ENCODE results near the gene DUSP22. TPM values are rescaled to one million over a fixed set of nuclear protein-coding genes. Genes with fewer than 3 reads are reported as not detected.

The DUSP22 gene
- polyA plus RNA-seq, 1 of the 3 experiments (the other 2 are of a cell fraction): 6.8 TPM

DNA sequence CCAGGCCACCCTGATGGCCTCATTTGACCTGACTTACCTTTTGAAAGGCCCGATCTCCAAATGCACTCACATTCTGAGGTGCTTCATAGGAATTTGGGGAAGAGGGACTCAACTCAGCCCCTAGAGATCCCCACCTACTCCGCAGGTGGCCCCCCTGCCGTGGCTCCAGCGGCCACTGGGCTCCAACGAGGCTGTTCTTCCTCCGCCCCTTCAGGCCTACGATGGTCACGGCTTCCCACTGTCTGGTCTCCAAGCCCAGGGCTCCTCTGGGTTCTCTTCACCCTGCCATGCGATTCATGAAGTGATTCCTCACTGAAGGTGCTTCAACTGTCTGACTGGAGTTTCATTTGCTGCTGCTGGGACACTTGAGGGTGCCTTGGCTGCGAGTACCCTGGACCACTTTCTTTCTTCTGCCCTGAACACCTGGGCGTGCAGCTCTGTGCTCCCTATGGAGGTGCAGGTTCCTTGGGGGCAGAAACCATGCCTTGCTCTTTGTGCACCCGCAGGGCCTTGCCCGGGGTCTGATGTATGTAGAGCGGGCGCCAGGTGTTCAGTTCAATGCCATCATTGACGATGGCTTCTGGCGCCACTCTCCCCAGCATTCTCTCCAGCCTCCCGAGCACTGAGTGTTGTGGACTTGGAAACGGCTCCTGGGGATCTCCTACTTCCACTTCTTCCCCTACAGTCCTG is 10.0 kb upstream of the DUSP22 start:
- Histone ChIP-seq H3F3A (replicated peaks; ENCODE audit: insufficient read depth) (no peaks in the 10 kb centered on the region), H3K9me3 (no peaks in the 10 kb centered on the region), H3K9ac (no peak overlapping the region), H3K27ac (ENCODE audit: low read depth in 2 of 2, low read length in 1 of 2) (no peak overlapping the region), H4K20me1 (ENCODE audit: insufficient read depth) (no peaks in the 10 kb centered on the region), H3K36me3 (replicated peaks in 1 of 2; ENCODE audit: control insufficient read depth in 1 of 2, insufficient read depth in 2 of 2, low read length in 1 of 2) (no peaks in the 10 kb centered on the region), H3K9me2 (no peaks in the 10 kb centered on the region), H3K79me2 (ENCODE audit: insufficient read depth) (no peaks in the 10 kb centered on the region), H3K4me2 (no peak overlapping the region), H2AFZ (ENCODE audit: low read depth) (no peak overlapping the region), H3K27me3 (ENCODE audit: insufficient read depth) (peaks cover 96% of the 10 kb centered on the region), H3K4me1 (ENCODE audit: control insufficient read depth in 1 of 2, insufficient read depth in 2 of 2, low read depth in 1 of 2, low read length in 1 of 2) (no peaks in the 10 kb centered on the region; a peak in 1 of 4 replicates), H3K4me3 (ENCODE audit: low read depth in 2 of 2, low read length in 1 of 2) (no peak overlapping the region)
- no peak for DNase-seq
- ChIA-PET CTCF (no interaction called here), POLR2A (no interaction called here)
- WGBS (ENCODE audit: low lambda C conversion rate): 42% methylated on average over 15 of the region's 19 CpGs
- TF ChIP-seq, protein P1, sequence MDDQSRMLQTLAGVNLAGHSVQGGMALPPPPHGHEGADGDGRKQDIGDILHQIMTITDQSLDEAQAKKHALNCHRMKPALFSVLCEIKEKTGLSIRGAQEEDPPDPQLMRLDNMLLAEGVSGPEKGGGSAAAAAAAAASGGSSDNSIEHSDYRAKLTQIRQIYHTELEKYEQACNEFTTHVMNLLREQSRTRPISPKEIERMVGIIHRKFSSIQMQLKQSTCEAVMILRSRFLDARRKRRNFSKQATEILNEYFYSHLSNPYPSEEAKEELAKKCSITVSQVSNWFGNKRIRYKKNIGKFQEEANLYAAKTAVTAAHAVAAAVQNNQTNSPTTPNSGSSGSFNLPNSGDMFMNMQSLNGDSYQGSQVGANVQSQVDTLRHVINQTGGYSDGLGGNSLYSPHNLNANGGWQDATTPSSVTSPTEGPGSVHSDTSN (IDR thresholded peaks at IDR 0.05): no peak
- no peak for TF ChIP-seq RXRA (IDR thresholded peaks at IDR 0.05; ENCODE audit: borderline replicate concordance, low read depth)
- no peak for TF ChIP-seq TAF1 (IDR thresholded peaks at IDR 0.05; ENCODE audit: borderline replicate concordance, low read depth, low read length)
- TF ChIP-seq GATA2 (CRISPR knock-in tag; IDR thresholded peaks at IDR 0.05): no peak
- TF ChIP-seq TCF12 (IDR thresholded peaks at IDR 0.05): no peak
- TF ChIP-seq, protein P2, sequence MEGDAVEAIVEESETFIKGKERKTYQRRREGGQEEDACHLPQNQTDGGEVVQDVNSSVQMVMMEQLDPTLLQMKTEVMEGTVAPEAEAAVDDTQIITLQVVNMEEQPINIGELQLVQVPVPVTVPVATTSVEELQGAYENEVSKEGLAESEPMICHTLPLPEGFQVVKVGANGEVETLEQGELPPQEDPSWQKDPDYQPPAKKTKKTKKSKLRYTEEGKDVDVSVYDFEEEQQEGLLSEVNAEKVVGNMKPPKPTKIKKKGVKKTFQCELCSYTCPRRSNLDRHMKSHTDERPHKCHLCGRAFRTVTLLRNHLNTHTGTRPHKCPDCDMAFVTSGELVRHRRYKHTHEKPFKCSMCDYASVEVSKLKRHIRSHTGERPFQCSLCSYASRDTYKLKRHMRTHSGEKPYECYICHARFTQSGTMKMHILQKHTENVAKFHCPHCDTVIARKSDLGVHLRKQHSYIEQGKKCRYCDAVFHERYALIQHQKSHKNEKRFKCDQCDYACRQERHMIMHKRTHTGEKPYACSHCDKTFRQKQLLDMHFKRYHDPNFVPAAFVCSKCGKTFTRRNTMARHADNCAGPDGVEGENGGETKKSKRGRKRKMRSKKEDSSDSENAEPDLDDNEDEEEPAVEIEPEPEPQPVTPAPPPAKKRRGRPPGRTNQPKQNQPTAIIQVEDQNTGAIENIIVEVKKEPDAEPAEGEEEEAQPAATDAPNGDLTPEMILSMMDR (IDR thresholded peaks at IDR 0.05): no peak
- TF ChIP-seq SMC3 (IDR thresholded peaks at IDR 0.05; ENCODE audit: low read depth, low read length): no peak
- TF ChIP-seq GABPA (IDR thresholded peaks at IDR 0.05; ENCODE audit: low read depth): no peak
- TF ChIP-seq EP300 (IDR thresholded peaks at IDR 0.05; ENCODE audit: borderline replicate concordance in 1 of 2, low read depth in 1 of 2, low read length in 1 of 2): no peak
- TF ChIP-seq, protein P3, sequence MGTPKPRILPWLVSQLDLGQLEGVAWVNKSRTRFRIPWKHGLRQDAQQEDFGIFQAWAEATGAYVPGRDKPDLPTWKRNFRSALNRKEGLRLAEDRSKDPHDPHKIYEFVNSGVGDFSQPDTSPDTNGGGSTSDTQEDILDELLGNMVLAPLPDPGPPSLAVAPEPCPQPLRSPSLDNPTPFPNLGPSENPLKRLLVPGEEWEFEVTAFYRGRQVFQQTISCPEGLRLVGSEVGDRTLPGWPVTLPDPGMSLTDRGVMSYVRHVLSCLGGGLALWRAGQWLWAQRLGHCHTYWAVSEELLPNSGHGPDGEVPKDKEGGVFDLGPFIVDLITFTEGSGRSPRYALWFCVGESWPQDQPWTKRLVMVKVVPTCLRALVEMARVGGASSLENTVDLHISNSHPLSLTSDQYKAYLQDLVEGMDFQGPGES (IDR thresholded peaks at IDR 0.05; ENCODE audit: low read depth, low read length): no peak
- no peak for TF ChIP-seq NRF1 (IDR thresholded peaks at IDR 0.05; ENCODE audit: low read depth, low read length)
- no peak for TF ChIP-seq RFX5 (IDR thresholded peaks at IDR 0.05; ENCODE audit: low read length)

DNA sequence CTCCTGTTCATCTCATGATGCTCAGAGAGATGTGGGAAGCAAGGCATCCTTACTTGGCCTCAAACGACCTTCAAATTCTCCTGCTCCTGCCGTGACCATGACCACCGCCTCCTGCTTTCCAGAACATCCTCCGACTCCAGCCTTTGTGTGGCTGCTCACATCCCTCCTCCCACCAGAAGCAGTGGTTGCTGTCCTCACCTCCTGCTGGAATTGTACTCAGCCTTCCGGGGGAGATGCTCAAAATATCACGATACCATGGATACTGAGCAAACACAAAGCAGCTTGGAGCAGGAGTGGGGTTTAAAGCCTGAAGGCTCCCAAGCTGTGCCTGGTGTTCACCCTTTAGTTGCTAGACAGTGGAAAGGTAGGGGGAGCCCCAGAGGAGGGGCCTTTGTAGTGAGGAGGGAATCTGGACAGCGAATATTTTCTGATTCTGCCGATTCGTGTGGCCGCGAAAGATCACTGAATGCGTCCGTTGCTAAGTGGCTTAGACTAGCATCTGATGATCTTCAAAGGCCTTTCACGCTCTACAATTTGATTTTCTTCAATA is 9.3 kb upstream of the DUSP22 start:
- no peaks in the 10 kb centered on the region for H3K36me3 ChIP-seq (replicated peaks in 1 of 2; ENCODE audit: control insufficient read depth in 1 of 2, insufficient read depth in 2 of 2, low read length in 1 of 2)
- H3K4me3 ChIP-seq (ENCODE audit: low read depth in 2 of 2, low read length in 1 of 2): no peak overlapping the region
- no peaks in the 10 kb centered on the region for H3F3A ChIP-seq (replicated peaks; ENCODE audit: insufficient read depth)
- no peak overlapping the region for H2AFZ ChIP-seq (ENCODE audit: low read depth)
- H3K9me2 ChIP-seq: no peaks in the 10 kb centered on the region
- no peaks in the 10 kb centered on the region for H3K9me3 ChIP-seq
- no peaks in the 10 kb centered on the region; a peak in 1 of 4 replicates for H3K4me1 ChIP-seq (ENCODE audit: control insufficient read depth in 1 of 2, insufficient read depth in 2 of 2, low read depth in 1 of 2, low read length in 1 of 2)
- no peaks in the 10 kb centered on the region for H4K20me1 ChIP-seq (ENCODE audit: insufficient read depth)
- H3K27ac ChIP-seq (ENCODE audit: low read depth in 2 of 2, low read length in 1 of 2): no peak overlapping the region
- 16% methylated on average over 14 of the region's 14 CpGs for WGBS (ENCODE audit: low lambda C conversion rate)
- peaks cover 96% of the 10 kb centered on the region for H3K27me3 ChIP-seq (ENCODE audit: insufficient read depth)
- POLR2A ChIA-PET: no interaction called here
- TF ChIP-seq, protein P4, sequence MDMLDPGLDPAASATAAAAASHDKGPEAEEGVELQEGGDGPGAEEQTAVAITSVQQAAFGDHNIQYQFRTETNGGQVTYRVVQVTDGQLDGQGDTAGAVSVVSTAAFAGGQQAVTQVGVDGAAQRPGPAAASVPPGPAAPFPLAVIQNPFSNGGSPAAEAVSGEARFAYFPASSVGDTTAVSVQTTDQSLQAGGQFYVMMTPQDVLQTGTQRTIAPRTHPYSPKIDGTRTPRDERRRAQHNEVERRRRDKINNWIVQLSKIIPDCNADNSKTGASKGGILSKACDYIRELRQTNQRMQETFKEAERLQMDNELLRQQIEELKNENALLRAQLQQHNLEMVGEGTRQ (IDR thresholded peaks at IDR 0.05; ENCODE audit: borderline replicate concordance, low read depth, low read length): no peak
- TF ChIP-seq NRF1 (IDR thresholded peaks at IDR 0.05; ENCODE audit: low read depth, low read length): no peak
- TF ChIP-seq FOXM1 (IDR thresholded peaks at IDR 0.05; ENCODE audit: low read depth): no peak
- no peak for TF ChIP-seq RAD21 (IDR thresholded peaks at IDR 0.05; ENCODE audit: low read length)
- CTCF ChIA-PET: no interaction called here
- no peak for DNase-seq
- no peak overlapping the region for H3K9ac ChIP-seq
- H3K4me2 ChIP-seq: no peak overlapping the region
- H3K79me2 ChIP-seq (ENCODE audit: insufficient read depth): no peaks in the 10 kb centered on the region
